ENCODE results near the gene EGLN3. TPM values are rescaled to one million over a fixed set of nuclear protein-coding genes. Genes with fewer than 3 reads are reported as not detected.

EGLN3 gene
- total RNA-seq, 4 donors from 2014 or later, result 17.7 to 39.8 (median 33.5) TPM

- Histone ChIP-seq H3K4me3 (no peak overlapping the region), H3K27me3 (no peaks in the 10 kb centered on the region), H3K4me1 (no peaks in the 10 kb centered on the region), H3K27ac (no peak overlapping the region), H3K9me3 (no peaks in the 10 kb centered on the region), H3K36me3 (no peaks in the 10 kb centered on the region)
- 66 to 93% methylated on average over 3 of the region's 3 CpGs for WGBS, 2 donors (ENCODE audit: low coverage in 1 of 2)
- TF ChIP-seq POLR2A (IDR thresholded peaks at IDR 0.05), result no peak
- TF ChIP-seq CTCF (IDR thresholded peaks at IDR 0.05), result no peak
- no peak for TF ChIP-seq POLR2AphosphoS5 (IDR thresholded peaks at IDR 0.05)
- TF ChIP-seq EP300 (IDR thresholded peaks at IDR 0.05), result no peak
- ATAC-seq, result no peak
Measured at GRCh38 chr14:33899723-33900341, 51.0 kb downstream of the EGLN3 start.

GRCh38 chr14:33897878-33898535, 52.9 kb downstream of the EGLN3 start:
- no peaks in the 10 kb centered on the region for H3K36me3 ChIP-seq
- H3K9me3 ChIP-seq, result peaks cover 0 to 3% (median 0%) of the 10 kb centered on the region in 3 donors
- H3K4me1 ChIP-seq, result no peaks in the 10 kb centered on the region
- H3K27me3 ChIP-seq, result no peaks in the 10 kb centered on the region
- no peak overlapping the region for H3K27ac ChIP-seq
- H3K4me3 ChIP-seq, result no peak overlapping the region
- WGBS, 2 donors (ENCODE audit: low coverage in 1 of 2), result 42 to 45% methylated on average over 2 to 3 of the region's 3 CpGs
- TF ChIP-seq POLR2AphosphoS5 (IDR thresholded peaks at IDR 0.05) (no peak), EP300 (IDR thresholded peaks at IDR 0.05) (no peak)
- no peak for ATAC-seq

- no peak overlapping the region for H3K27ac ChIP-seq
- no peaks in the 10 kb centered on the region for H3K4me1 ChIP-seq
- no peaks in the 10 kb centered on the region for H3K27me3 ChIP-seq
- peaks cover 0 to 3% (median 0%) of the 10 kb centered on the region in 3 donors for H3K9me3 ChIP-seq
- H3K4me3 ChIP-seq, result no peak overlapping the region
- WGBS, 2 donors (ENCODE audit: low coverage in 1 of 2), result 60 to 100% methylated on average over 1 of the region's 2 CpGs
- no peak for TF ChIP-seq POLR2AphosphoS5 (IDR thresholded peaks at IDR 0.05)
- no peak for TF ChIP-seq CTCF (IDR thresholded peaks at IDR 0.05)
- no peak for TF ChIP-seq POLR2A (IDR thresholded peaks at IDR 0.05)
- no peak for TF ChIP-seq EP300 (IDR thresholded peaks at IDR 0.05)
- no peak for ATAC-seq
- no peaks in the 10 kb centered on the region for H3K36me3 ChIP-seq
Measured at GRCh38 chr14:33897382-33897781, 53.5 kb downstream of the EGLN3 start.

- Histone ChIP-seq H3K4me1 (no peaks in the 10 kb centered on the region), H3K4me3 (no peak overlapping the region), H3K27ac (no peak overlapping the region), H3K27me3 (no peaks in the 10 kb centered on the region), H3K36me3 (no peaks in the 10 kb centered on the region), H3K9me3 (peaks cover 0 to 3% (median 0%) of the 10 kb centered on the region in 3 donors)
- TF ChIP-seq EP300 (IDR thresholded peaks at IDR 0.05) (no peak), CTCF (IDR thresholded peaks at IDR 0.05) (no peak), POLR2AphosphoS5 (IDR thresholded peaks at IDR 0.05) (no peak), POLR2A (IDR thresholded peaks at IDR 0.05) (no peak)
- no peak for ATAC-seq
- 100% methylated on average over 1 of the region's 1 CpG for WGBS, 2 donors (ENCODE audit: low coverage in 1 of 2)
Measured at GRCh38 chr14:33894339-33894738, 56.5 kb downstream of the EGLN3 start.

GRCh38 chr14:33891700-33892099, 59.2 kb downstream of the EGLN3 start:
- Histone ChIP-seq H3K4me3 (no peak overlapping the region), H3K9me3 (peaks cover 0 to 3% (median 0%) of the 10 kb centered on the region in 3 donors), H3K27me3 (no peaks in the 10 kb centered on the region), H3K36me3 (no peaks in the 10 kb centered on the region), H3K27ac (no peak overlapping the region), H3K4me1 (no peaks in the 10 kb centered on the region)
- 70% methylated on average over 1 of the region's 1 CpG; no CpG with 5 or more reads in 1 of the 2 donors for WGBS, 2 donors (ENCODE audit: low coverage in 1 of 2)
- no peak for ATAC-seq
- TF ChIP-seq EP300 (IDR thresholded peaks at IDR 0.05) (no peak), POLR2AphosphoS5 (IDR thresholded peaks at IDR 0.05) (no peak), CTCF (IDR thresholded peaks at IDR 0.05) (no peak), POLR2A (IDR thresholded peaks at IDR 0.05) (no peak)

All from gastroesophageal sphincter (tissue), 4 donors.